Retinal pigment epithelial cell (primary cell): ENCODE data around the gene FGD4.

Experiments
- DNase-seq: peaks from one replicate; pipeline ENCODE4 v3.0.0-alpha.2; 2010; ENCODE audit warnings: low read depth
- H3K4me3 ChIP-seq: 2 replicates; pipeline ENCODE4 v1.5.1; 2011; ENCODE audit warnings: mild to moderate bottlenecking, low read length, control low read depth, moderate library complexity
- TF ChIP-seq, protein P1 (sequence below): conservative IDR thresholded peaks from 2 replicates; pipeline ENCODE4 v1.5.1; 2011; ENCODE audit warnings: low read depth, low read length, control low read depth, inconsistent platforms

Gene FGD4

DNA sequence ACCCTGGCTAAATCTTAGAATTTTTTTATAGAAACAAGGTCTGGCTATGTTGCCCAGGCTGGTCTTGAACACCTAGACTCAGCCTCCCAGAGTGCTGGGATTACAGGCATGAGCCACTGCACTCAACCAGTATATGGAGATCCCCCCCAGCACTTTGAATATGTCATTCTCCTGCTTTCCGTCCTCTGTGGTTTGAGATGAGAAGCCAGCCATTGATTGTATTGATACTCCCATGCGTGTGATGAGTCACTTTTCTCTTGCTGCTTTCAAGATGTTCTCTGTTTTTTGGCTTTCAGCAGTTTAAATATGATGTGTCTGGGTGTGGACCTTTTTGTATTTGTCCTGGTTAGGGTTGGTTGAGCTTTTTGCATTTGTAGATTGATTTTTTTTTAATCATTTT is 204.5 kb downstream of the FGD4 start:
- DNase-seq: no peak
- H3K4me3 ChIP-seq: no peak overlapping the region
- TF ChIP-seq, protein P1, sequence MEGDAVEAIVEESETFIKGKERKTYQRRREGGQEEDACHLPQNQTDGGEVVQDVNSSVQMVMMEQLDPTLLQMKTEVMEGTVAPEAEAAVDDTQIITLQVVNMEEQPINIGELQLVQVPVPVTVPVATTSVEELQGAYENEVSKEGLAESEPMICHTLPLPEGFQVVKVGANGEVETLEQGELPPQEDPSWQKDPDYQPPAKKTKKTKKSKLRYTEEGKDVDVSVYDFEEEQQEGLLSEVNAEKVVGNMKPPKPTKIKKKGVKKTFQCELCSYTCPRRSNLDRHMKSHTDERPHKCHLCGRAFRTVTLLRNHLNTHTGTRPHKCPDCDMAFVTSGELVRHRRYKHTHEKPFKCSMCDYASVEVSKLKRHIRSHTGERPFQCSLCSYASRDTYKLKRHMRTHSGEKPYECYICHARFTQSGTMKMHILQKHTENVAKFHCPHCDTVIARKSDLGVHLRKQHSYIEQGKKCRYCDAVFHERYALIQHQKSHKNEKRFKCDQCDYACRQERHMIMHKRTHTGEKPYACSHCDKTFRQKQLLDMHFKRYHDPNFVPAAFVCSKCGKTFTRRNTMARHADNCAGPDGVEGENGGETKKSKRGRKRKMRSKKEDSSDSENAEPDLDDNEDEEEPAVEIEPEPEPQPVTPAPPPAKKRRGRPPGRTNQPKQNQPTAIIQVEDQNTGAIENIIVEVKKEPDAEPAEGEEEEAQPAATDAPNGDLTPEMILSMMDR: no peak

DNA sequence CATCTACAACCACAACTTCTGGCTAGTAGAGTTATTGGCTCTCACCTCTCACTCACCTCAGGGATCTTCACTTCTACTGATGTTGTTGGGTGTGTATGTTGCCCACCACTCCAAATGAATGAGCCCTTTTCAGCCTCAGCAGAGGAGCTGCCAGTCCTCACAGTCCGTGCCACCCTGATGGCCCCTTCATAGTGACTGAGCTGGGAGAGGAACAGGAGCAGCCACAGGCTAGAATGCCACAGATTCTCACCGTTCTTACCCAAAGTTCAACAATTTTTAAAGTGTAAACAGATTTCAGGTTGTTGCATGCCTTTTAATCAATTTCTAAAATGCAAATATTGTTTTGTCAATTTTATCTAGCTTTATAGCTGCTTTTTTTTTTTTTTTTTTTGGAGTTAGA is 205.2 kb downstream of the FGD4 start:
- DNase-seq: no peak
- no peak overlapping the region for H3K4me3 ChIP-seq
- TF ChIP-seq, protein P1: no peak

DNA sequence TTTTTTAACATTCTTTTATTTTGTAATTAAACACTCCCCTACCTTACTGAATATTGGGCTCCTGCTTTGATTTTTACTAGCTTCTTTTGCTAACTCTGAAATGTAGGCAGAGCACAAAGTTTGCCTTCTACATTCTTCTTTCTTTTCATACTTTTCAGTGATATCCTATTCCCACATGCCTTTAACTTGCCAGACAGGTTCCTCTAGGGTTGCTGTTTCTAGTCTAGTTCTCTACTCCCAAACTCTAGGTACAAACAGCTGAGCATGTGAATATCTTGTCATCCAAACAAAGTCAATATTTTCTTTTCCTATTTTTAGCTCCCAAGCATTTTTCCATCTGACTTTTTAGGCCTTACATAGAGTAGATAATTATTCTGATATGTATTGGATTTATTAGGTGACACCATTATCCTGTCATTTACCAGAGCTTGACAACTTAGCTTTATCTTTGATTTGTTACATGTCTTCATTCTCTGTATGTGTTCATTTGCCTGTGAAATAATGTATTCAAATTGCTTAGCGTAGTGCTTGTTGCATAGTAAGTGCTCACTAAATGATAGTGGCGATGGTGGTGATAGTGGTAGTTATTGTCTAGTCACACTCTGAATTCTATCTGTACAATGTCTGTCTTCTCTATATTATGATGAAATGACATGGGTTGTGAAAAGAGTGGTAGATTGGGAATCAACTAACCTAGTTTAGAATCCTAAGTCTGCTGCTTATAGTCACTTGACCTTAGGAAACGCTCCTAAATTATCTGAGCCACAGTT is 206.2 kb downstream of the FGD4 start:
- no peak overlapping the region for H3K4me3 ChIP-seq
- DNase-seq: no peak
- TF ChIP-seq, protein P1: no peak

DNA sequence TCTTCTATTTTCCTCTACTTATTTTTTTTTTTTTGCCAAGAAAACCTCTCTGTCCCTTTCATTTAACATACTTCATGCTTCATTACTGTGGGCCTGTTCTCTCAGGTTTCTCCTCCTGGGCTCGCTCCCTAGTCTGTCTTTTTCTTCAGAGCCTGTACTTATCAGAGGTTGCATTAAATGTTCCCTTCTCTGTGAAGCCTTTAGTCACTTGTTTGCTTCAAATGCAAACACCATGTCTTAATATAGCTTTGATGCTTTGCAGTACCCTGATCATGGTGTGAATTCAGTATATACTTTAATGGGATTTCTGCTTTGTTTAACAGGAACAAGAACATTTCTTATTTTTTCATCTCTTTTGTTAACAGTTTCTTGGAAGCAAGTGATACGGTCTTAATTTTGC is 207.1 kb downstream of the FGD4 start:
- DNase-seq: no peak
- H3K4me3 ChIP-seq: no peak overlapping the region
- TF ChIP-seq, protein P1: no peak

DNA sequence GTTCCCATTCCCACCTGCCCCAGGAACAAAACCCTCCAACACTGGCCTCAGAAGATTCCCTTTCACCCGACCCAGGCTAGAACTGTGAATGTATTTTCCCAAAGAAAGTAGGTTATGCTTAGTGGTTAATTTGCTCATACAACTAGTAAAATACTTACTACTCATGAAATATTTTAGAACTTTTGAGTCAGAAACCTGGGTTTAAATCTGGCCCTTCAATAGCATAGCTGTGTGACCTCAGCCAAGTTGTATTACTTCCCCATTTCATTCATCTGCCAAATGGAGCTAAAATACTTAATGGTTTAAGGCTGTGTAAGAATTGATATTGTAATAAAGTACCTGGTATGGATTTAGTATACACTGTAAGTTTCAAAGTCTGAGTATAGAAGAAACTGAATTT is 210.6 kb downstream of the FGD4 start:
- no peak overlapping the region for H3K4me3 ChIP-seq
- TF ChIP-seq, protein P1: no peak
- DNase-seq: no peak

DNA sequence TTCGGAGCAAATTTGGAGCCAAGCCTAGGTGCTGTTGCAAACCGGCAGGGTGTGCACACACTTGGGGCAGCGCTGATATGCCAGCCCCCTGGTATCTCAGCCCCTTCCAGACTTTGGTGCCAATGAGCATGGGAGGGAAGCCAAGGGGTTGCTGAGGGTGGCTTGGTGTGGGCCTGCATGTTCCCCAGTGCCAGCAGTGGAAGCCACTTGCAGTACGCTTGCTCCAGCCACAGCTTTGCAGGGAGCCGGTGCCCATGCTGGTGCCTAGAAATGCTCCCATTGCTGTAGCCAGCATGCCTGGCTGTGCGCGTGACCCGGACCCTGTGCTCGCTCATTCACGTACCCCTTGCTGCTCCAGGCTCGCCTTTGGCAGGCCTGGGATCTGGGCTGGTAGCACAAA is 212.6 kb downstream of the FGD4 start:
- DNase-seq: no peak
- TF ChIP-seq, protein P1: no peak
- no peak overlapping the region for H3K4me3 ChIP-seq

DNA sequence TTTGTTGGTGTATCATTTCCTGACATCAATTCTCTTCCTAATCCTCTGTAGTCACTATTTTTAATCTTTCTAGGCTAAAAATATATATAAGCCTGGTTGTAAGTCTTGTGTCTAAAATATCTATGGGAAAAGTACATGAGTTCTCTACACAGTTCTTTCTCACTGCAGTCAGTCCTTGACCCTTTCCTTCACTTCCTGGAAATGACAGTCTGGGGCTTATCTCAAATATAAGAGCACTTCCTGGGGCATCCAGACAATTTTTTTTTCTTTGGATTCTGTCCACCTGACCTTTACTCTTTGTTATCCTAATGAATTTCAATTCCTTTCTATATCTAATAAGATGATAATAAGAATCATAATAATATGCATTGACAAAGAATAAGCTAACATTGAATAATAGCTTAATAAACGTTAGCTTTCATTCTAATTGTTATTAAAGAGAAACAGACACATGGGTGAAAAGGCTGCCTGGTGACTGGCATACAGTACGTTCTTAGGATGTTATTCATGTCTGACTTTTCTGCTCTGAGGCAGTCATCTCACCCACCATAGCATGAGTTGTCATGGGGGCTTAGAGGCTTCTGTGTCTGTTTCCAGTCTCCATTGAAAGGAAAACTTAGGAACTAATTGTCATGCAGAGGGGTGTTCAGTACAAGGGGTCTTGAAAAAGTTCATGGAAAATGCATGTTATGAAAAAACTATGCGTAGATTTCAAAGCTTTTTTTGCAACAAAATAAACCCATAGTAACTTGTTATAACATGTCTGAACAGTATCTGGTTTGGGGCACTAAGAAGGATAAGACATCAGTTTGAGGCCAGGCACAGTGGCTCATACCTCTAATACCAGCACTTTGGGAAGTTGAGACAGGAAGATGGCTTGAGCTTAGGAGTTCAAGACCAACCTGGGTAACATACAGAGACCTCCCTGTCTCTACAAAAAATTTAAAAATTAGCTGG is 213.6 kb downstream of the FGD4 start:
- DNase-seq: no peak
- TF ChIP-seq, protein P1: no peak
- H3K4me3 ChIP-seq: no peak overlapping the region
